HL-60 (cell line): ENCODE data around the gene USP8.

Experiments
- CTCF ChIP-seq: IDR thresholded peaks from one replicate; pipeline ENCODE4 v1.5.1; 2011; ENCODE audit warnings: low read length, control low read depth, inconsistent platforms; ENCODE audit not compliant: insufficient read depth
- GABPA ChIP-seq: IDR thresholded peaks from 2 replicates; pipeline ENCODE4 v1.6.1; 2012; ENCODE audit warnings: low read depth
- POLR2AphosphoS5 ChIP-seq: IDR thresholded peaks from 2 replicates; pipeline ENCODE4 v1.6.1; 2012; ENCODE audit warnings: low read depth
- REST ChIP-seq: IDR thresholded peaks from 2 replicates; pipeline ENCODE4 v1.6.1; 2012; ENCODE audit warnings: low read depth; ENCODE audit not compliant: insufficient replicate concordance
- SPI1 ChIP-seq: IDR thresholded peaks from 2 replicates; pipeline ENCODE4 v1.6.1; 2012; ENCODE audit warnings: low read depth, mild to moderate bottlenecking, borderline replicate concordance

- TF ChIP-seq GABPA = no peak
- TF ChIP-seq CTCF = no peak
- TF ChIP-seq POLR2AphosphoS5 = no peak
- no peak for TF ChIP-seq REST
- TF ChIP-seq SPI1 = no peak
Measured at GRCh38 chr15:50558012-50558411, 133.8 kb downstream of the USP8 start.
